Upper lobe of left lung (tissue), 4 donors: ENCODE measurements around the gene TBC1D12.

Source experiments
- POLR2A ChIP-seq, 4 donors: fragments of 450-650 bp; IDR thresholded peaks; one replicate each; pipeline ENCODE4 v1.5.1; 2016 to 2017; ENCODE audit warnings: antibody characterized with exemption in 4 of 4, mild to moderate bottlenecking in 2 of 4
- TF ChIP-seq, protein P1 (sequence below), 6 experiments: fragments of 450-650 bp in 4 of 6; fragments of 200-600 bp in 2 of 6; sonication (generic) in 2 of 6; IDR thresholded peaks; one replicate each; pipeline ENCODE4 v1.5.1; 2016 to 2019; ENCODE audit warnings: antibody characterized with exemption in 6 of 6

DNA sequence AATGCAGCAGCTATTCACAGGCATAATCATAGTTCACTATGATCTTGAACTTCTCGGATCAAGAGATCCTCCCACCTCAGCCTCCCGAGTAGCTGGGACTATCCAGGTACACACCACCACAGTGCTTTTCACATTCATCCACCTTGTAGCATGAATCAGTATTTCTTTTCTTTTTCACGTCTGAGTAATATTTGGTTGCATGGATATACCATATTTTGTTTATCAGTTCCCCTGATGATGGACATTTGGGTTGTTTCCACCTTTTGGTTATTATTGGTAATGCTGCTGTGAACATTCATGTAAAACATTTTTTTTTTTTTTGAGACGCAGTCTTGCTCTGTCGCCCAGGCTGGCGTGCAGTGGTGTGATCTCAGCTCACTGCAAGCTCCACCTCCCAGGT, 3.6 kb upstream of the TBC1D12 start:
- TF ChIP-seq, protein P1, sequence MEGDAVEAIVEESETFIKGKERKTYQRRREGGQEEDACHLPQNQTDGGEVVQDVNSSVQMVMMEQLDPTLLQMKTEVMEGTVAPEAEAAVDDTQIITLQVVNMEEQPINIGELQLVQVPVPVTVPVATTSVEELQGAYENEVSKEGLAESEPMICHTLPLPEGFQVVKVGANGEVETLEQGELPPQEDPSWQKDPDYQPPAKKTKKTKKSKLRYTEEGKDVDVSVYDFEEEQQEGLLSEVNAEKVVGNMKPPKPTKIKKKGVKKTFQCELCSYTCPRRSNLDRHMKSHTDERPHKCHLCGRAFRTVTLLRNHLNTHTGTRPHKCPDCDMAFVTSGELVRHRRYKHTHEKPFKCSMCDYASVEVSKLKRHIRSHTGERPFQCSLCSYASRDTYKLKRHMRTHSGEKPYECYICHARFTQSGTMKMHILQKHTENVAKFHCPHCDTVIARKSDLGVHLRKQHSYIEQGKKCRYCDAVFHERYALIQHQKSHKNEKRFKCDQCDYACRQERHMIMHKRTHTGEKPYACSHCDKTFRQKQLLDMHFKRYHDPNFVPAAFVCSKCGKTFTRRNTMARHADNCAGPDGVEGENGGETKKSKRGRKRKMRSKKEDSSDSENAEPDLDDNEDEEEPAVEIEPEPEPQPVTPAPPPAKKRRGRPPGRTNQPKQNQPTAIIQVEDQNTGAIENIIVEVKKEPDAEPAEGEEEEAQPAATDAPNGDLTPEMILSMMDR (IDR thresholded peaks at IDR 0.05): no peak
- no peak for TF ChIP-seq POLR2A (IDR thresholded peaks at IDR 0.05)
